Measurements from ENCODE around the gene PTTG1IP. TPM values are rescaled to one million over a fixed set of nuclear protein-coding genes. Genes with fewer than 3 reads are reported as not detected.

PTTG1IP gene
- total and polyA plus RNA-seq, 2 of the 13 experiments (the other 11 are each of a cell fraction or from before 2014, with no cell fraction given): 161 to 700 TPM

- TF ChIP-seq SALL2 (CRISPR knock-in tag; IDR thresholded peaks at IDR 0.05): 0 out of 2 replicates have a peak, but pooled peaks have one; percentile 54
- peak; percentile 80 for TF ChIP-seq PATZ1 (CRISPR knock-in tag; IDR thresholded peaks at IDR 0.05)
- 0 out of 2 replicates have a peak, but pooled peaks have one; percentile 26 for TF ChIP-seq ZNF788 (CRISPR knock-in tag; IDR thresholded peaks at IDR 0.05; ENCODE audit: borderline replicate concordance)
- no peak for TF ChIP-seq FOXM1 (CRISPR knock-in tag; IDR thresholded peaks at IDR 0.05)
- TF ChIP-seq RFX3 (CRISPR knock-in tag; IDR thresholded peaks at IDR 0.05): no peak
- TF ChIP-seq HNF4G (IDR thresholded peaks at IDR 0.05; ENCODE audit: borderline replicate concordance, low read depth, low read length): peak; percentile 54; the same call in 1 of the 2 replicates
- TF ChIP-seq HNF4G (CRISPR knock-in tag; IDR thresholded peaks at IDR 0.05; ENCODE audit: borderline replicate concordance, low read depth): no peak
- peak; percentile 87 for TF ChIP-seq ZNF770 (CRISPR knock-in tag; IDR thresholded peaks at IDR 0.05)
- no peak for TF ChIP-seq SOX13 (IDR thresholded peaks at IDR 0.05)
- peak in 1 of 2 experiments; percentile 34; a peak in 1 of 4 replicates for TF ChIP-seq SOX13 (CRISPR knock-in tag; conservative IDR thresholded peaks at IDR 0.05 in 1 of 2, IDR thresholded peaks at IDR 0.05 in 1 of 2)
- TF ChIP-seq KAT8 (CRISPR knock-in tag; IDR thresholded peaks at IDR 0.05): no peak
- peak; percentile 74; the same call in 1 of the 2 replicates for TF ChIP-seq PAXIP1 (CRISPR knock-in tag; conservative IDR thresholded peaks at IDR 0.05)
- TF ChIP-seq DMAP1 (CRISPR knock-in tag; IDR thresholded peaks at IDR 0.05): no peak
- no peak for TF ChIP-seq AGO1 (IDR thresholded peaks at IDR 0.05; ENCODE audit: low read depth, low read length, poor library complexity, severe bottlenecking)
- no peak for TF ChIP-seq ZNF3 (CRISPR knock-in tag; IDR thresholded peaks at IDR 0.05)
- TF ChIP-seq ZBTB7A (CRISPR knock-in tag; IDR thresholded peaks at IDR 0.05): peak; percentile 66; the same call in 1 of the 2 replicates
- TF ChIP-seq ZNF512 (CRISPR knock-in tag; IDR thresholded peaks at IDR 0.05): no peak
- no peak for TF ChIP-seq SMC3 (IDR thresholded peaks at IDR 0.05; ENCODE audit: low read length)
- TF ChIP-seq CREB3 (CRISPR knock-in tag; IDR thresholded peaks at IDR 0.05): no peak
Measured at GRCh38 chr21:44910229-44911067, 37.0 kb upstream of the PTTG1IP start (continued).

Measured in HepG2 (cell line).